Esophagus squamous epithelium (tissue), 4 donors: ENCODE data around the gene OR52W1.

Experiments
- CTCF ChIP-seq, 6 experiments: fragments of 450-650 bp in 4 of 6; fragments of 200-600 bp in 2 of 6; sonication (generic) in 2 of 6; IDR thresholded peaks; one replicate each; pipeline ENCODE4 v1.5.1; 2016 to 2019; ENCODE audit warnings: antibody characterized with exemption in 6 of 6, mild to moderate bottlenecking in 4 of 6, moderate library complexity in 4 of 6
- POLR2A ChIP-seq, 4 donors: fragments of 450-650 bp; IDR thresholded peaks; one replicate each; pipeline ENCODE4 v1.6.1; 2017; ENCODE audit warnings: antibody characterized with exemption in 4 of 4, mild to moderate bottlenecking in 4 of 4, moderate library complexity in 3 of 4

DNA sequence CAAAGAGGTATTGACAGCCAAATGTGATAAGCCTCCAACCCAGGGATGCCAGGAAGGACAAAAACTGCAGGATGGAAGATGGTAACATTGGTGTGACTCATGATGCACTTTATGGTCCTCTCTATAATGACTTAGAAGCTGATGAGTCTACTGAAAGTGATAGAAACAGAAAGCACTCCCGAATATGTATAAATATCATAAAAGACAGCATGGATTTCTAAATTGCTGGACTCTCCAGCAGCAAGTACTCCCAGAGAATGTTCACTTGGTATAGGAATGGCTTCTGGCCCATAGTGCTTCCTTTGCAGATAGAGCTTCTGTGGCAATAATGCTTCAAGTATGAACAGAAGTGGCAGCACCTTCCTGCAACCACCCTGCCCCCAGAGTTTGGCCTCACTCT lies 28.8 kb upstream of the OR52W1 start, which contains the start of gene OR52B2:
- TF ChIP-seq CTCF (IDR thresholded peaks at IDR 0.05) (no peak), POLR2A (IDR thresholded peaks at IDR 0.05) (no peak)
